Bronchial epithelial cell (primary cell): ENCODE results near the gene GMEB1. TPM values are rescaled to one million over a fixed set of nuclear protein-coding genes. Genes with fewer than 3 reads are reported as not detected.
"Not testable (repeated sequence)": the region's sequence is repeated elsewhere in the genome, so short reads cannot be mapped to it uniquely, and the experiment has no call there.

Experiments
- DNase-seq: peaks from one replicate; pipeline ENCODE4 v3.0.0-alpha.2; 2010; ENCODE audit warnings: low read depth
- FAIRE-seq: peaks from 2 replicates; lab custom pipeline; 2011; peaks lifted over from hg19 to GRCh38; lab: Jason Lieb, UNC
- H3K27me3 ChIP-seq: 2 replicates; pipeline ENCODE4 v1.5.1; 2011; ENCODE audit warnings: low read length; ENCODE audit not compliant: control insufficient read depth, insufficient read depth
- H3K36me3 ChIP-seq: 2 replicates; pipeline ENCODE4 v1.5.1; 2011; ENCODE audit warnings: low read length; ENCODE audit not compliant: control insufficient read depth, insufficient read depth
- H3K4me3 ChIP-seq: 2 replicates; pipeline ENCODE4 v1.5.1; 2011; ENCODE audit warnings: mild to moderate bottlenecking, low read depth, low read length, control low read depth
- total RNA-seq: library from RNA; depleted of rRNA; stranded (reverse); fragments of >200 nt; gene quantifications from 2 replicates; pipeline ENCODE4 v1.2.1, GENCODE V29; 2014
- TF ChIP-seq, protein P1 (sequence below): IDR thresholded peaks from 2 replicates; pipeline ENCODE4 v1.5.1; 2011; ENCODE audit warnings: mild to moderate bottlenecking, moderate library complexity, low read length, control low read depth, inconsistent platforms; ENCODE audit not compliant: insufficient read depth, severe bottlenecking

The GMEB1 gene
- total RNA-seq, 1 donor from 2014 or later, result 7.6 TPM

DNA sequence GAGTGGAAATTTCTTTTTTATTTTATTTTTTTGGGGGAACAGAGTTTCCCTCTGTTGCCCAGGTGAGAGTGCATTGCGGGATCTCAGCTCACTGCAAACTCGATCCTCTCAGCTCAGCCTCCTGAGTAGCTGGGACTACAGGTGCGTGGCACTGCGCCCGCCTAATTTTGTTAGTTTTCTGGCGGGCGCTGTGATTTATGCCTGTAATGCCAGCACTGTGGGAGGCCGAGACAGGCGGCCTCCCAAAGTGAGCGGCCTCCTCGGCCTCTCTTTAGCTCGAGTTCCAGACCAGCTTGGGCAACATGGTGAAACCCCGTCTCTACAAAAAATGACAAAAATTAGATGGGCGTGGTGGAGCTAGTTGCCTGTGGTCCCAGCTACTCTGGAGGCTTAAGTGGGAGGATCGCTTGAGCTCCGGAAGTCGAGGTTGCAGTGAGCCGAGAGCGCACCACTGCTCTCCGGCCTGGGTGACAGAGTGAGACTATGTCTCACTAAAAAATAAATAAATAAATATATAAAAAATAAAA lies 2.7 kb downstream of the GMEB1 start:
- DNase-seq (no peak), FAIRE-seq (no peak)
- Histone ChIP-seq H3K36me3 (no peaks in the 10 kb centered on the region), H3K27me3 (no peaks in the 10 kb centered on the region), H3K4me3 (no peak overlapping the region)
- TF ChIP-seq, protein P1, sequence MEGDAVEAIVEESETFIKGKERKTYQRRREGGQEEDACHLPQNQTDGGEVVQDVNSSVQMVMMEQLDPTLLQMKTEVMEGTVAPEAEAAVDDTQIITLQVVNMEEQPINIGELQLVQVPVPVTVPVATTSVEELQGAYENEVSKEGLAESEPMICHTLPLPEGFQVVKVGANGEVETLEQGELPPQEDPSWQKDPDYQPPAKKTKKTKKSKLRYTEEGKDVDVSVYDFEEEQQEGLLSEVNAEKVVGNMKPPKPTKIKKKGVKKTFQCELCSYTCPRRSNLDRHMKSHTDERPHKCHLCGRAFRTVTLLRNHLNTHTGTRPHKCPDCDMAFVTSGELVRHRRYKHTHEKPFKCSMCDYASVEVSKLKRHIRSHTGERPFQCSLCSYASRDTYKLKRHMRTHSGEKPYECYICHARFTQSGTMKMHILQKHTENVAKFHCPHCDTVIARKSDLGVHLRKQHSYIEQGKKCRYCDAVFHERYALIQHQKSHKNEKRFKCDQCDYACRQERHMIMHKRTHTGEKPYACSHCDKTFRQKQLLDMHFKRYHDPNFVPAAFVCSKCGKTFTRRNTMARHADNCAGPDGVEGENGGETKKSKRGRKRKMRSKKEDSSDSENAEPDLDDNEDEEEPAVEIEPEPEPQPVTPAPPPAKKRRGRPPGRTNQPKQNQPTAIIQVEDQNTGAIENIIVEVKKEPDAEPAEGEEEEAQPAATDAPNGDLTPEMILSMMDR, result no peak

DNA sequence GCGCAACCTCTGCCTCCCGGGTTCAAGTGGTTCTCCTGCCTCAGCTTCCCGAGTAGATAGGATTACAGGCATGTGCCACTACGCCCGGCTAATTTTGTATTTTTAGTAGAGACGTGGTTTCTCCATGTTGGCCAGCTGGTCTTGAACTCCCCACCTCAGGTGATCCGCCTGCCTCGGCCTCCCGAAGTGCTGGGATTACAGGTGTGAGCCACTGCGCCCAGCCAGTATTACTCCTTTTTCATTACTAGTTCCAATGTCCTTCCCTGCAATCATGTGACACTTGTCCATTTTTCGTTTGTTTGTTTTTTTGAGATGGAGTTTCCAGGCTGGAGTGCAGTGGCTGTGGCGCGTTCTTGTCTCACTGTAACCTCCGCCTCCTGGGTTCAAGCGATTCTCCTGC lies 4.4 kb downstream of the GMEB1 start:
- FAIRE-seq, H3K4me3 ChIP-seq, DNase-seq, H3K36me3 ChIP-seq, H3K27me3 ChIP-seq: not testable (repeated sequence)

DNA sequence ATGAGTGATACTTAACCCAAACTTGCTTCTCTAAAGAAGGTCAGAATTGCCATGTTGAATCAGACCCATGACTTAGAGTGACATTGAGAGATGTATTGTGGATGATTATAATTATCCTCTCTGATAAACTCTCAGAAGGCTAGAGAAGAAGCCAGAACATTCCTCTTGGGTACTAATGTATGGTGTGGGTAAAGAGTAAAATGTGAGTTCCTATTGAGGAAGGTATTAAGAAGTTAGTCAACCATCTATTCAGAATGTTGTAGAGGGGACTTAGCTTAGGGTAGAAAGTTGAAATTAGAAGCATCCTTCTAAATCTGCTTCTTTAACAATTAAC lies 7.3 kb downstream of the GMEB1 start:
- H3K4me3 ChIP-seq, result no peak overlapping the region
- H3K36me3 ChIP-seq, result no peaks in the 10 kb centered on the region
- H3K27me3 ChIP-seq, result no peaks in the 10 kb centered on the region
- DNase-seq, result no peak
- TF ChIP-seq, protein P1, result no peak
- no peak for FAIRE-seq

DNA sequence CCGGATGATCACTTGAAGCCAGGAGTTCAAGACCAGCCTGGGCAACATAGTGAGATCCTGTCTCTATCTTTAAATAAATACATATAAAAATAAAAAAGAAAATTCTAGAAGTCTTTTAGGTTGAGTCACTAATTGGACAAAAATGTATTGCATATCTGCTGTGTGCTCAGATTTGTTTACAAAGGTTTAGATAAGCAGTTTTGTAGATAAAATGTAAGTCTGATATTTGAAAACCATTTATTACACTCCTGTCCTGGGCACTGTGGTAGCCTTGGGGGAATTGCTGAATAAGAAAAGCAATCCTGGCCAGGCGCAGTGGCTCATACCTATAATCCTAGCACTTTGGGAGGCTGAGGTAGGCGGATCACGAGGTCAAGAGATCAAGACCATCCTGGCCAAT lies 11.6 kb downstream of the GMEB1 start:
- Histone ChIP-seq H3K36me3 (no peaks in the 10 kb centered on the region), H3K27me3 (no peaks in the 10 kb centered on the region), H3K4me3 (no peak overlapping the region)
- DNase-seq, result no peak
- TF ChIP-seq, protein P1, result no peak
- FAIRE-seq, result no peak

DNA sequence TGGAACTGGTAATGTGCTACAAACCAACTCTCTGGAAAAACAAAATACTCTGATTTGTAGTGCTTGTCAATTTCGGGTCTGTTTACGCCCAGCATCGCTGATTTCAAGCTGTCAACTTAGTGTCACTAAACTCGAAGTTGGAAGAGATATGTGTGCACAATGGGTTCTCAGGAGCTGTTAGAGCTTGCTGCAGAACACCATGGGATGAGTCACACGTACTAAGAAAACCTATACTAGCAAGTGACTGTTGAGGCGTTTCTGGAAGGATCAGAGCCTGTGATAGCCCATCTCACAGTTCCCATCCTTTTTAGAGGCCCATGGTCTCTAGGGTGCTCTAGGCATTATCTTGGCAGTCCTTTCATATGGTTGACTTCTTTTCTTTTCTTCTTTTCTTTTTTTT lies 14.3 kb downstream of the GMEB1 start:
- Histone ChIP-seq H3K36me3 (peaks cover 1% of the 10 kb centered on the region), H3K4me3 (no peak overlapping the region), H3K27me3 (no peaks in the 10 kb centered on the region)
- peak; percentile 68 for DNase-seq
- FAIRE-seq, result peak; percentile 70
- TF ChIP-seq, protein P1, result no peak

DNA sequence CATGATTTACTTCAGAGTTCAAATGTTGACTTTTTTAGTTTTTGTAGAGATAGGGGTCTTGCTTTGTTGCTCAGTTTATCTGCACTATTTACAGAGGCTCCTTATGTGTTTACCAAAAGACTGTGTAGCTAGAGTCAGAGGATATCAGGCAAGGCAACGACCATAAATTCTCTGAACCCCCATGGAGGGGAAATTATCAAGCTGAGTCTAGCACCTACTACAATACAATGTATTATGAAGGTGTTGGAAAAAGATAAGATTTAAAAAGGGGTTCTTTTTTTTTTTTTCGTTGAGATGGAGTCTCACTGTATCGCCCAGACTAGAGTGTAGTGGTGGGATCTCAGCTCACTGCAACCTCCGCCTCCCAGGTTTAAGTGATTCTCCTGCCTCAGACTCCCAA lies 16.4 kb downstream of the GMEB1 start:
- FAIRE-seq (no peak), DNase-seq (no peak)
- no peaks in the 10 kb centered on the region for H3K27me3 ChIP-seq
- no peak overlapping the region for H3K4me3 ChIP-seq
- TF ChIP-seq, protein P1, result no peak
- H3K36me3 ChIP-seq, result peaks cover 1% of the 10 kb centered on the region

DNA sequence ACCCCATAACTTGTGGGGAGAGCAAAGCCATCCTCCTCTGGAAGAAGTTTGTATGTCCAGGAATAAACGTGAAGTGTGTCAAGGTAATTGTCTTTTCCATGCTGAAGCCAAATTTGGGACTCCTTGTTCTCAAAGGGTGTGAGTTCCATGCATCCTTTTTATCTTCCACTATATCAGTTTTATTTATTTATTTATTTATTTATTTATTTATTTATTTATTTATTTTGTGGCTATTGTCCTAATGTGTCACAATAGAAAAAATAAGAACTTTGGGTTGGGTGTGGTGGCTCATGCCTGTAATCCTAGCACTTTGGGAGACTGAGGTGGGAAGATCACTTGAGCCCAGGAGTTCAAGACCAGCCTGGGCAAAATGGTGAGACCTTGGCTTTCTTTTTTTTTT lies 23.0 kb downstream of the GMEB1 start:
- H3K36me3 ChIP-seq, result not testable (repeated sequence)

More for the DNA sequence above, 23.0 kb downstream of the GMEB1 start:
- not testable (repeated sequence) for H3K27me3 ChIP-seq, DNase-seq, FAIRE-seq, H3K4me3 ChIP-seq
